ENCODE results near the gene GPHN. TPM values are rescaled to one million over a fixed set of nuclear protein-coding genes. Genes with fewer than 3 reads are reported as not detected.

The GPHN gene
- total RNA-seq, 1 donor from 2014 or later = 33.4 TPM

DNA sequence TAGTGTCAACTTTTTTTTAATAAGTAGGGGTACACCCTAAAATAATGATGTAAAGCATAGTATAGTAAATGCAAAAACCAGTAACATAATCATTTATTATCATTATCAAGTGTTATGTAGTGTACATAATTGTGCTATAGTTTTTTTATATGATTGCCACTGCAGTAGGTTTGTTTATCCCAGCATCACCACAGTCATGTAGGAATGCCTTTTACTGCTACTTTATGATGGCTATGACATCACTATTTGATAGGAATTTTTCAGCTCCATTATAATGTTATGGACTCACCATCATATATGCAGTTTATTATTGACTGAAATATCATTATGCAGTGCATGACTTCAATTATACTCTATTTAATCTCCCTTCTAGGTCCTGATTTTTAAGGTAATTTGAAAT, 121.6 kb downstream of the GPHN start:
- Histone ChIP-seq H3K4me3 (no peak overlapping the region), H3K36me3 (no peaks in the 10 kb centered on the region), H3K9me3 (replicated peaks) (no peaks in the 10 kb centered on the region), H3K27me3 (ENCODE audit: low read depth) (no peaks in the 10 kb centered on the region), H3K27ac (replicated peaks) (no peak overlapping the region), H3K4me1 (peaks cover 12% of the 10 kb centered on the region)
- TF ChIP-seq, protein P1, sequence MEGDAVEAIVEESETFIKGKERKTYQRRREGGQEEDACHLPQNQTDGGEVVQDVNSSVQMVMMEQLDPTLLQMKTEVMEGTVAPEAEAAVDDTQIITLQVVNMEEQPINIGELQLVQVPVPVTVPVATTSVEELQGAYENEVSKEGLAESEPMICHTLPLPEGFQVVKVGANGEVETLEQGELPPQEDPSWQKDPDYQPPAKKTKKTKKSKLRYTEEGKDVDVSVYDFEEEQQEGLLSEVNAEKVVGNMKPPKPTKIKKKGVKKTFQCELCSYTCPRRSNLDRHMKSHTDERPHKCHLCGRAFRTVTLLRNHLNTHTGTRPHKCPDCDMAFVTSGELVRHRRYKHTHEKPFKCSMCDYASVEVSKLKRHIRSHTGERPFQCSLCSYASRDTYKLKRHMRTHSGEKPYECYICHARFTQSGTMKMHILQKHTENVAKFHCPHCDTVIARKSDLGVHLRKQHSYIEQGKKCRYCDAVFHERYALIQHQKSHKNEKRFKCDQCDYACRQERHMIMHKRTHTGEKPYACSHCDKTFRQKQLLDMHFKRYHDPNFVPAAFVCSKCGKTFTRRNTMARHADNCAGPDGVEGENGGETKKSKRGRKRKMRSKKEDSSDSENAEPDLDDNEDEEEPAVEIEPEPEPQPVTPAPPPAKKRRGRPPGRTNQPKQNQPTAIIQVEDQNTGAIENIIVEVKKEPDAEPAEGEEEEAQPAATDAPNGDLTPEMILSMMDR (IDR thresholded peaks at IDR 0.05; ENCODE audit: borderline replicate concordance) = no peak
- no peak for DNase-seq
- intact Hi-C loops (cut with micrococcal nuclease) = no loop called here

DNA sequence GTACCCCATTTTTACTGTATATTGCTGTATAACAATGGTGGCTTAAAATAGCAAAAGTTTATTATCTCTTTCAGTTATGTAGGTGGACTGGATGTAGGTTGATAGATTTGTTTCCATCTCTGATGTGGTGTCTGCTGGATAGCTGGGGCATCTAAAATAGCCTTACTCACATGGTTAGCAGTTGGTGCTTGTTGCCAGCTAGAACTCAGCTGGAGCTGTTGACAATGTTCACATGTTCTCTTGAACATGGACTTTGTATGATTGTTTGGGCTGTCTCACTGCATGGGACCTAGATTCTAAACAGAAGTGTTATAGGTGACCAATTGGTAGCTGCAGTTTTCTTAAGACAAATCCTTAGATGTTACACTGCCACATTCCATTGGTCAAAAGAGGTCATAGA, 126.9 kb downstream of the GPHN start:
- H3K27ac ChIP-seq (replicated peaks) = no peak overlapping the region
- intact Hi-C loops (cut with micrococcal nuclease) = no loop called here
- H3K9me3 ChIP-seq (replicated peaks) = no peaks in the 10 kb centered on the region

DNA sequence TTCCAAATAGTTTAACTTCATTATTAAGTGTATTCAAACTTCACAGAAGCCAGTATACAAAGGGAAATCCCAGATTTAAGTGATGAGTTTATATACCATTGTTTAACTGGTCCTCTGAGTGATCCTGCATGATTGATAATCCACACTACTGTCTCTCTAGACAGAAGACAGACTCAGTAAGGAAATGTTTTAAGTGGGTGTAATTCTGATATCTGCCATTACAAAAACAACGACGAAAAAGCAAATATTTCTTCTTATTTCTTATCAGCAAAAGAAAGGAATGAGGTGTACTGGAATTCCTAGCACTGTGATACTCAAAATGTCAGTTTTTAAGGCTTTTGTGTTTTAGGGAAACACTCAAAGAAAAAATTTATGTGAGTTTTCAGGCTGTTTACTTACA, 127.5 kb downstream of the GPHN start:
- intact Hi-C loops (cut with micrococcal nuclease) = no loop called here

More for the DNA sequence above, 126.9 kb downstream of the GPHN start:
- TF ChIP-seq, protein P1 (IDR thresholded peaks at IDR 0.05; ENCODE audit: borderline replicate concordance) = no peak
- peaks cover 17% of the 10 kb centered on the region for H3K4me1 ChIP-seq
- DNase-seq = no peak
- H3K4me3 ChIP-seq = no peak overlapping the region
- H3K36me3 ChIP-seq = no peaks in the 10 kb centered on the region
- H3K27me3 ChIP-seq (ENCODE audit: low read depth) = no peaks in the 10 kb centered on the region

DNA sequence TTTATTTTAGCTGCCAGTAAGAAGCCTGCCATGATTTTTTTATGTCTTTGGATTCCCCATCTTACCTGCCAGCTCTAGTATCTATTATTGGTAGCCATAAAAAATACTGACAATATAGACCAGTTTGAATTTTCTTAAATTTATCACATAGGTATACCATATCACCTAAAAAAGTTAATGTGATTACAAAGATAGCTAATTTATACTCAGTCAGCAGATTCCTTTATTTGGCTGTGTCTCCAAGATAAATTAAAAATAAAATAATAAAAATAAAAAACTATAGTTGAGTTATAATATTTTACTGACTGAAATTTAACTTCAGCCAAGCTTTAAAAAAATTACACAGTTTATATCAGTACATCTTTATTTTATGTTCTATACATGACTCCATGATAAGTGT, 128.3 kb downstream of the GPHN start:
- DNase-seq = no peak
- intact Hi-C loops (cut with micrococcal nuclease) = no loop called here
- H3K27me3 ChIP-seq (ENCODE audit: low read depth) = no peaks in the 10 kb centered on the region
- H3K4me1 ChIP-seq = peaks cover 17% of the 10 kb centered on the region
- TF ChIP-seq, protein P1 (IDR thresholded peaks at IDR 0.05; ENCODE audit: borderline replicate concordance) = no peak
- no peak overlapping the region for H3K27ac ChIP-seq (replicated peaks)
- no peak overlapping the region for H3K4me3 ChIP-seq
- H3K9me3 ChIP-seq (replicated peaks) = no peaks in the 10 kb centered on the region
- no peaks in the 10 kb centered on the region for H3K36me3 ChIP-seq

More for the DNA sequence above, 127.5 kb downstream of the GPHN start:
- Histone ChIP-seq H3K27me3 (ENCODE audit: low read depth) (no peaks in the 10 kb centered on the region), H3K4me3 (no peak overlapping the region), H3K4me1 (peaks cover 17% of the 10 kb centered on the region), H3K36me3 (no peaks in the 10 kb centered on the region), H3K27ac (replicated peaks) (no peak overlapping the region), H3K9me3 (replicated peaks) (no peaks in the 10 kb centered on the region)
- DNase-seq = no peak
- TF ChIP-seq, protein P1 (IDR thresholded peaks at IDR 0.05; ENCODE audit: borderline replicate concordance) = no peak

DNA sequence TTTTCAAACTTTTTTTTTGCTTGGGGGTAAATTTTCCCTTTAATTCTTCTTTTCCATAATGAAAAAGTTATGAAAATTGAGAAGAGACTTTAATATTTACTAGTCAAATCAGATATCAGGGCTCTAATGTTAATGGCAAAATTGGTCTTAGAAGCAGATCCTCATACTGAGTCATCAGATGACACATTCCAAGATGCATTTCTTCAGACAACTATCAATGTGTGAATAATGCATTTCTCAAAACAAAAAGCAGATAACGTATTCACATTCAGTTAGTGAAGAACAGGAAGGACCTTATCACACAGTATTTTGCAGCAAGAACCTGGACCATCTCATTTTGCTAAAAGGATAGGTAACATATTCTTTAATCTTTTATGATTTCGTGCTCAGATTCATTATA, 130.7 kb downstream of the GPHN start:
- intact Hi-C loops (cut with micrococcal nuclease) = no loop called here
- TF ChIP-seq, protein P1 (IDR thresholded peaks at IDR 0.05; ENCODE audit: borderline replicate concordance) = no peak

More for the DNA sequence above, 130.7 kb downstream of the GPHN start:
- Histone ChIP-seq H3K36me3 (no peaks in the 10 kb centered on the region), H3K27me3 (ENCODE audit: low read depth) (no peaks in the 10 kb centered on the region), H3K4me1 (peaks cover 30% of the 10 kb centered on the region), H3K27ac (replicated peaks) (no peak overlapping the region), H3K4me3 (no peak overlapping the region), H3K9me3 (replicated peaks) (no peaks in the 10 kb centered on the region)
- no peak for DNase-seq

Data from left ventricle myocardium inferior (tissue), 1 donor.